LNCaP clone FGC (cell line): ENCODE data around the gene USP22.

Experiments used
- DNase-seq: peaks from one replicate; pipeline ENCODE4 v3.0.0-alpha.2; 2011; ENCODE audit warnings: low read depth
- H3K4me3 ChIP-seq: 2 replicates; pipeline ENCODE4 v1.5.1; 2011; ENCODE audit warnings: mild to moderate bottlenecking, low read depth, low read length, control low read depth
- TF ChIP-seq, protein P1 (sequence below): IDR thresholded peaks from 2 replicates; pipeline ENCODE4 v1.5.1; 2012; ENCODE audit warnings: mild to moderate bottlenecking; ENCODE audit not compliant: control insufficient read depth, insufficient read depth; ENCODE audit errors: extremely low read depth

Gene USP22

DNA sequence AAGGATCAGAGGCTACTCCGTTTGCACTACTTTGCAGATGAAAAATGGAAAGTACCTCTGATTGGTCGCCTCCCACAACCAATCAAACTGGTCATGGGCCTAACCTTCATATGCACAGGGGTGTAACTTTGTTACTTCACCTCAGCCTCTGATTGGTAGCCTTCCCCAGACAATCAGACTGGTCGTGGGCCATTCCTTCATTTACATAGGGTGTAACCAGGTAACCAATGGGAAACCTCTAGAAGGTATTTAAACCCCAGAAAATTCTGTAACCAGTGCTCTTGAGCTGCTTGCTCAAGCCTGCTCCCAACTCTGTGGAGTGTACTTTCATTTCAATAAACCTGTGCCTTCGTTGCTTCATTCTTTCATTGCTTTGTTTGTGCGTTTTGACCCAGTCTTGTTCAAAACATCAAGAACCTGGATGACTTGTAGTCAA, 39.2 kb upstream of the USP22 start:
- peak; percentile 35 for DNase-seq
- TF ChIP-seq, protein P1, sequence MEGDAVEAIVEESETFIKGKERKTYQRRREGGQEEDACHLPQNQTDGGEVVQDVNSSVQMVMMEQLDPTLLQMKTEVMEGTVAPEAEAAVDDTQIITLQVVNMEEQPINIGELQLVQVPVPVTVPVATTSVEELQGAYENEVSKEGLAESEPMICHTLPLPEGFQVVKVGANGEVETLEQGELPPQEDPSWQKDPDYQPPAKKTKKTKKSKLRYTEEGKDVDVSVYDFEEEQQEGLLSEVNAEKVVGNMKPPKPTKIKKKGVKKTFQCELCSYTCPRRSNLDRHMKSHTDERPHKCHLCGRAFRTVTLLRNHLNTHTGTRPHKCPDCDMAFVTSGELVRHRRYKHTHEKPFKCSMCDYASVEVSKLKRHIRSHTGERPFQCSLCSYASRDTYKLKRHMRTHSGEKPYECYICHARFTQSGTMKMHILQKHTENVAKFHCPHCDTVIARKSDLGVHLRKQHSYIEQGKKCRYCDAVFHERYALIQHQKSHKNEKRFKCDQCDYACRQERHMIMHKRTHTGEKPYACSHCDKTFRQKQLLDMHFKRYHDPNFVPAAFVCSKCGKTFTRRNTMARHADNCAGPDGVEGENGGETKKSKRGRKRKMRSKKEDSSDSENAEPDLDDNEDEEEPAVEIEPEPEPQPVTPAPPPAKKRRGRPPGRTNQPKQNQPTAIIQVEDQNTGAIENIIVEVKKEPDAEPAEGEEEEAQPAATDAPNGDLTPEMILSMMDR: no peak
- no peak overlapping the region for H3K4me3 ChIP-seq

DNA sequence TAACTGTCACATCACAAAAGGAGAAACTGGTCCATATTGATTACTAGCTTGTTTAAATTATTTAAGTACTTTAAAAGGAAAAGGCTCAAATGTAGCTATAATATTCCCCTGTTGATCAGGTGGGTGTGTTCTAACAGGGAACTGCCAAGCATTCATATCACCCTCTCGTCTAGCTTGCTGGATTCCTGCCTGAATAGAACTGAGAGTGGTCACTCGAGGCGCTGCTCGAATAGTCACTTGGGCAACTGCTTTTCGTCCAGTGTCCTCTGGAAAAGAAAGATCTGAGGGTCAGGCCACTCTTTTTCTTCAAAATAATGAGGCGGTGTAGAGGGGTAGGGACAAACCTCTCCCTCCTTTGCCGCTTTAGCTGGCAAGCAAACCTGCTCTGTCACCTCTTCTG, 36.4 kb upstream of the USP22 start:
- DNase-seq: no peak
- TF ChIP-seq, protein P1: no peak
- no peak overlapping the region for H3K4me3 ChIP-seq

DNA sequence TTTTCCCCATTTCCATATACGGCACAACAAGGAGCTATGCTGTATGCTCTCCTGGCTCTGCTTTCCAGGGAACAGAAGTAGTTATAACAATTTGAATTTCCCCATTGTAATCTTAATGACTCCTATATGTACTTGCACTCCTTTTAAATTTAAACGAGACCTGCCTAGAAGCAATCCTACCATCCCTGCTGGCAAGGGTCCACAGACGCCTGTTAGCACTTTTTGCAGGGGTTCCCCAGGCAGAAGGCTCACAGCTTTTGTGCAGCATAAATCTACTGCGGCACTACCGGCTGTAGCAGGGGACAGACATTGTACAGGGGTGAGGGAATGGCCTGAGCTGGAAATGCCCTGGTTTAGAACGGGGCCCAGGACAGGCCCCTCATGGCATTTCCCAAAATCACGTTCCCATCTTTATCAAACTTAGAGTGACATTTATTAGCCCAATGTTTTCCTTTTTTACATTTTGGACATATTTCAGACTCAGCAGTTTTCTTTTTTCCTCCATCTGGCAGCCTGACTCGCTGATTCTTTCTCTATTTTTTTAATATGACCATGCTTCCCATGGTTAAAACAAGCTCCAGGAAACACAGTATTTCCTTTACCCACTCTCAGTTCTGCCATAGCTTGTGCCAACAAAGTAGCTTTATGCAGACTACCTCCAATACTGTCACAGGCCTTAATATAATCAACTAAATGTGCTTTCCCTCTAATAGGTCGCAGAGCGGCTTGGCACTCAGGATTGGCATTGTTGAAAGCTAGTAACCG, 35.4 kb upstream of the USP22 start:
- no peak overlapping the region for H3K4me3 ChIP-seq
- DNase-seq: no peak
- TF ChIP-seq, protein P1: no peak

DNA sequence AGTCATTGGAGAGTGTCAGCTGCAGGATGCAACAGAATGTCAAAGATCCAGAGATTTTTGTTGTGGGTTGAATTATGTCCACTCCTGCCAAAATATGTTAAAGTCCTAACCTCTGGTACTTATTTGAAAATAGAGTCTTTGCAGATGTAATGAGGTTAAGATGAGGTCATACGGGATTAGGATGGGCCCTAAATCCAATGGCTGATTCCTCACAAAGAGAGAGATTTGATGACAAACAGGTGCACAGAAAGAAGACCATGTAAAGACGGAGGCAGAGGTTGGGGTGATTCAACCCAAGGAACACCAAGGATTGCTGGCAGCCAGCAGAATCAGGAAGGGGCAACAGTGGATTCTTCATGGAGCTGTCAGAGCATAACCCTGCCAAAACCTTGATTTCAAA, 34.5 kb upstream of the USP22 start:
- H3K4me3 ChIP-seq: no peak overlapping the region
- DNase-seq: no peak
- TF ChIP-seq, protein P1: no peak

DNA sequence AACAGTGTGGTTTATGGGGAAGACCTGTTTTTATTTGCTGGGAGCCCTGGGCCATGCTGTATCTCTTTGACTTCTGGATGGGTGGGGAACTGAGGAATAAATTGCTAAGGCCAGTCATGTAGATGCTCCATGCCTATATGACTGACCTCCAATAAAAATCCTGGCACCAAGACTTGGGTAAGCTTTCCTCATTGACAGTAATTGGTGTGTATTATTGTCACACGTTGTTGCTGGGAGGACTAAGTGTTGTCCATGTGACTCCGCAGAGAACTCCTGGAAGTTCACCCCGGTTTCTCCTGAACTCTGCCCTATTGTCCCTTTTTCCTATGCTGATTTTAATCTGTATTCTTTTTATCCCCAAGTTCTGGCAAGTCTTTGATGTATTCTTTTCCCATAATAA, 33.4 kb upstream of the USP22 start:
- TF ChIP-seq, protein P1: no peak
- no peak for DNase-seq
- no peak overlapping the region for H3K4me3 ChIP-seq

DNA sequence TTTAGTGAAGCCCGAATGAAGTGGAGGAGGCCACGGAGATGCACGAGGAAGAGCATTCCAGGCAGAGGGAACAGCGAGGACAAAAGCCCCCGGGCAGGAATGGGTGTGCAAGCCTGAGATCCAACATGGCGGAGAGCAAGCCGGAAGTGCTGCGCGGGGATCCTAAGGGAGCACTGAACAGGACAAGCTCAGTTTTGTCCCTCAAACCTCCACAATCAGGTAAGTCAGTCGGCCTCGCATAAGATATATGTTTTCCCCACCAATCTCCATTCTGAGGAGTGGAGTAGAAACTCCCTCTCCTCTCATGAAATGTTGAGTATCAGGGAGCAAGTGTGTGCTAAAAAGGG, 32.9 kb upstream of the USP22 start:
- no peak overlapping the region for H3K4me3 ChIP-seq
- TF ChIP-seq, protein P1: no peak
- no peak for DNase-seq

DNA sequence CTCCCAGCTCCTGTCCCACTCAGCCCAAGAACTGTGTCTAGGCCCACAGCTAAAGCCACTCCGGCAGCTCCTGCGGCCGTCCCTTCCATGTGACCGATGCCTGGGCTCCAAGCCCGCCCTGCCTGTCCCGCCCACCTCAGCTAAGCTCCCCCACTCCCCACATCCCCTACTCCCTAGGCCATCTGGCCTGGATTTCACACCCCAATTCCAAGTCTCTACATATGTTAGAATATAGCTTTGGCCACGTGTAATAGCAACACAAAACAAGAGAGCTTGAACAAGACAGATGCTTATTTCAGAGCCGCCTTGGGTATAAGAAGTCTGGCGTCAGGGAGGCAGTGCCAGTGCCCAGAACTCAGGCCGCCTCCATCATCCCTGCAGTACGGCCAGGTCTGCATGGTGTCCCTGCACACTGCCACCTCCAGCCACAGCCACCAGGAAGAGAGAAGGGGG, 30.0 kb upstream of the USP22 start:
- TF ChIP-seq, protein P1: no peak
- no peak overlapping the region for H3K4me3 ChIP-seq
- no peak for DNase-seq
